Calu3 (cell line): Measurements from ENCODE around the gene CDA. TPM values are rescaled to one million over a fixed set of nuclear protein-coding genes. Genes with fewer than 3 reads are reported as not detected.

Experiments
- BruUV-seq: library from RNA; stranded (reverse); fragments of 400-500 nt; replicated peaks from 2 replicates; lab custom pipeline; 2021; lab: Mats Ljungman, UMichigan
- CTCF ChIA-PET: fragments of 300-600 bp; sonication (Branson Sonifier 250); formaldehyde crosslinking; loops from one replicate; lab custom pipeline; 2022; ENCODE audit warnings: antibody characterized with exemption; lab: Charles Lee
- DNase-seq: peaks from one replicate; pipeline ENCODE4 v3.0.0; 2022
- H3K27ac Mint-ChIP-seq: one replicate; pipeline ENCODE4 v1.8.0; 2022; ENCODE audit warnings: mixed read lengths; ENCODE audit not compliant: unreplicated experiment
- H3K27me3 Mint-ChIP-seq: one replicate; pipeline ENCODE4 v1.8.0; 2022; ENCODE audit warnings: mixed read lengths; ENCODE audit not compliant: unreplicated experiment
- H3K36me3 Mint-ChIP-seq: one replicate; pipeline ENCODE4 v1.8.0; 2022; ENCODE audit warnings: mild to moderate bottlenecking, moderate library complexity, mixed read lengths; ENCODE audit not compliant: insufficient read depth, unreplicated experiment
- H3K4me1 Mint-ChIP-seq: one replicate; pipeline ENCODE4 v1.8.0; 2022; ENCODE audit warnings: mild to moderate bottlenecking, low read depth, mixed read lengths; ENCODE audit not compliant: unreplicated experiment
- H3K4me3 Mint-ChIP-seq: one replicate; pipeline ENCODE4 v1.8.0; 2022; ENCODE audit warnings: mild to moderate bottlenecking, low read depth, moderate library complexity, mixed read lengths; ENCODE audit not compliant: unreplicated experiment
- H3K9me3 Mint-ChIP-seq: one replicate; pipeline ENCODE4 v1.8.0; 2022; ENCODE audit warnings: low read depth, mixed read lengths; ENCODE audit not compliant: unreplicated experiment
- CTCF ChIP-seq: fragments of 200-600 bp; IDR thresholded peaks from one replicate; pipeline ENCODE4 v1.8.0; 2022; ENCODE audit warnings: antibody characterized with exemption; ENCODE audit not compliant: unreplicated experiment
- intact Hi-C: fragments of 100-400 bp; cut with micrococcal nuclease; formaldehyde crosslinking; loops from one replicate; pipeline ENCODE4 v1.10.0; 2022; ENCODE audit not compliant: unreplicated experiment
- total RNA-seq: library from RNA; stranded (reverse); gene quantifications from 2 replicates; pipeline ENCODE4 v1.2.3, GENCODE V29; 2022

The CDA gene
- total RNA-seq, 1 experiment from 2014 or later: 9.0 TPM

- no peak for DNase-seq
- intact Hi-C loops: no loop called here
- Mint-ChIP-seq H3K27me3 (no peaks in the 10 kb centered on the region), H3K4me1 (peaks cover 22% of the 10 kb centered on the region), H3K36me3 (peaks cover 47% of the 10 kb centered on the region), H3K27ac (peak overlapping the region; percentile 66), H3K4me3 (peak overlapping the region; percentile 89), H3K9me3 (no peaks in the 10 kb centered on the region)
- CTCF ChIA-PET: interaction anchor here (0.6 kb wide), 1 partner anchor 1296 kb away, joined by 3 read pairs; no protein-coding TSS in a partner anchor
- TF ChIP-seq CTCF: no peak
- no TSS peak for BruUV-seq
These were observed 71.9 kb downstream of the CDA start for GRCh38 chr1:20660847-20661206.

GRCh38 chr1:20661207-20662109 lies 72.6 kb downstream of the CDA start, which contains the start of gene DDOST:
DDOST (minus strand) TSS chr1:20661369; CDS start chr1:20661350, 19 bp downstream.
- Mint-ChIP-seq H3K27ac (peak within 1 kb of the TSS; percentile 66), H3K4me1 (peaks cover 22% of the 10 kb centered on the region), H3K4me3 (peak within 1 kb of the TSS; percentile 89), H3K27me3 (no peaks in the 10 kb centered on the region), H3K9me3 (no peaks in the 10 kb centered on the region), H3K36me3 (peaks cover 46% of the 10 kb centered on the region)
- intact Hi-C loops: no loop called here
- TSS peak; percentile 93 for BruUV-seq
- peak; percentile 92 for DNase-seq
- no peak for TF ChIP-seq CTCF
- CTCF ChIA-PET: interaction anchor here (0.6 to 1.1 kb wide), 2 partner anchors 27 to 65 kb away, joined by 3 to 12 read pairs; no protein-coding TSS in a partner anchor

DNA sequence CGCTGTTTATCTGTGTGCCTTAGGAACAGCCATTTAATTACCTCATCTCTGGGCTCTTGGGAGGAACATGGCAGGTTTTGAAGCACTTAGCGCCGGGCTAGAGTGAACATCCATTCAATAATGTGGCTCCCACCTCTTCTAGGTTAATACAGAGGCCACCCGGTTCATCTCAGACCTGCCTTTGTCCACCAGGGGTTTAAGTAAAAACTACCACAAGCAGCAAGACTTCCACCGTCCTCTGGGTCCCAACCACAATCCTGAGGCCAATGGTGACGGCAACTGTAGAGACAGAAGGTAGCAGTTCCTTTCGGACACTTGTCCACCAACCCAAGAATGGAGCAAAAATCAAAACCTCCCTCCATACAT lies 73.2 kb downstream of the CDA start:
- Mint-ChIP-seq H3K4me1 (peaks cover 22% of the 10 kb centered on the region), H3K27me3 (no peaks in the 10 kb centered on the region), H3K9me3 (no peaks in the 10 kb centered on the region), H3K4me3 (peak overlapping the region; percentile 89), H3K36me3 (peaks cover 43% of the 10 kb centered on the region), H3K27ac (peak overlapping the region; percentile 66)
- BruUV-seq: no TSS peak
- CTCF ChIA-PET: interaction anchor here (1.1 kb wide), 1 partner anchor 28 kb away, joined by 3 read pairs; no protein-coding TSS in a partner anchor
- intact Hi-C loops: no loop called here
- DNase-seq: no peak
- no peak for TF ChIP-seq CTCF

GRCh38 chr1:20663365-20663764 lies 74.5 kb downstream of the CDA start:
- no peak for DNase-seq
- Mint-ChIP-seq H3K27ac (no peak overlapping the region), H3K9me3 (no peaks in the 10 kb centered on the region), H3K4me1 (peaks cover 22% of the 10 kb centered on the region), H3K27me3 (no peaks in the 10 kb centered on the region), H3K4me3 (no peak overlapping the region), H3K36me3 (peaks cover 41% of the 10 kb centered on the region)
- CTCF ChIA-PET: no interaction called here
- intact Hi-C loops: no loop called here
- BruUV-seq: no TSS peak
- TF ChIP-seq CTCF: no peak
